RKO (cell line): ENCODE results near the gene ARID3A.
A peak's percentile ranks its signal among the peaks of the same experiment; 100 is the strongest.
"Not testable (repeated sequence)": the region's sequence is repeated elsewhere in the genome, so short reads cannot be mapped to it uniquely, and the experiment has no call there.

ENCODE experiments used
- DNase-seq: peaks from one replicate; pipeline ENCODE4 v3.0.0-alpha.2; 2016; ENCODE audit warnings: low spot score

ARID3A gene

GRCh38 chr19:947707-948539 is 22.1 kb downstream of the ARID3A start:
- no peak for DNase-seq

GRCh38 chr19:948842-949496 is 23.1 kb downstream of the ARID3A start:
- DNase-seq: no peak

- no peak for DNase-seq
These were observed 24.7 kb downstream of the ARID3A start for GRCh38 chr19:950352-951066.

GRCh38 chr19:952049-952679 is 26.3 kb downstream of the ARID3A start:
- no peak for DNase-seq

- DNase-seq: no peak
These were observed 27.0 kb downstream of the ARID3A start for GRCh38 chr19:952680-953444.

GRCh38 chr19:953445-954271 is 27.8 kb downstream of the ARID3A start:
- DNase-seq: no peak

- DNase-seq: no peak
These were observed 28.4 kb downstream of the ARID3A start for GRCh38 chr19:954272-954671.

GRCh38 chr19:954672-955494 is 29.0 kb downstream of the ARID3A start:
- no peak for DNase-seq

- no peak for DNase-seq
These were observed 30.2 kb downstream of the ARID3A start for GRCh38 chr19:955803-956765.

GRCh38 chr19:956766-957440 is 31.1 kb downstream of the ARID3A start:
- peak; percentile 47 for DNase-seq

- not testable (repeated sequence) for DNase-seq
These were observed 31.7 kb downstream of the ARID3A start for GRCh38 chr19:957578-957977.

GRCh38 chr19:958967-959855 is 33.4 kb downstream of the ARID3A start:
- peak; percentile 46 for DNase-seq

GRCh38 chr19:960020-960419 is 34.2 kb downstream of the ARID3A start:
- no peak for DNase-seq

GRCh38 chr19:960601-960938 is 34.7 kb downstream of the ARID3A start:
- DNase-seq: no peak

- DNase-seq: no peak
These were observed 36.2 kb downstream of the ARID3A start for GRCh38 chr19:961866-962620.

GRCh38 chr19:962683-963400 is 37.0 kb downstream of the ARID3A start:
- no peak for DNase-seq
